HepG2 (cell line): ENCODE measurements around the gene SYT7. TPM values are rescaled to one million over a fixed set of nuclear protein-coding genes. Genes with fewer than 3 reads are reported as not detected.

Experiments used
- ATAC-seq: fragments of 200-7000 bp; cut with Tn5 transposase; 3 replicates; pipeline ENCODE4 v1.9.1; 2020; ENCODE audit warnings: mild to moderate bottlenecking, moderate library complexity
- BruUV-seq: library from RNA; stranded (reverse); fragments of 400-500 nt; replicated peaks from 2 replicates; lab custom pipeline; 2021; lab: Mats Ljungman, UMichigan
- CTCF ChIA-PET: fragments of 300-600 bp; formaldehyde crosslinking; extraction: SDS; loops from one replicate; lab custom pipeline; 2021; ENCODE audit warnings: low total read pairs, inconsistent platforms, low intra/inter-chr PET ratio; lab: Yijun Ruan, JAX
- POLR2A ChIA-PET: fragments of 350-600 bp; sonication (Branson Sonifier 250); formaldehyde crosslinking; loops from one replicate; lab custom pipeline; 2020; ENCODE audit warnings: antibody characterized with exemption, inconsistent platforms; lab: Yijun Ruan, JAX
- DNase-seq: peaks from one replicate; pipeline ENCODE4 v3.0.0-alpha.2; 2015; ENCODE audit warnings: low spot score
- FAIRE-seq: peaks from 3 replicates; lab custom pipeline; 2011; peaks lifted over from hg19 to GRCh38; lab: Jason Lieb, UNC
- H2AFZ ChIP-seq: one replicate; pipeline ENCODE4 v1.6.1; 2011; ENCODE audit warnings: low read length, inconsistent platforms
- H3K27ac ChIP-seq: fragments of 300-600 bp; 3 replicates; pipeline ENCODE4 v1.8.0; 2011; ENCODE audit warnings: mixed run types, mild to moderate bottlenecking, mixed read lengths, low read length, inconsistent platforms; ENCODE audit not compliant: insufficient read depth; ENCODE audit errors: extremely low read length
- H3K27me3 ChIP-seq, 2 experiments: fragments of 200-600 bp in 1 of 2; 2 replicates in 1 of 2; 3 replicates in 1 of 2; pipeline versions ENCODE4 v1.6.0 to v1.8.0; 2011; ENCODE audit warnings: low read length in 2 of 2, mild to moderate bottlenecking in 2 of 2, moderate library complexity in 2 of 2, inconsistent platforms in 1 of 2; ENCODE audit not compliant: insufficient read depth in 2 of 2, control insufficient read depth in 1 of 2
- H3K36me3 ChIP-seq, 2 experiments: fragments of 200-600 bp in 1 of 2; replicated peaks in 1 of 2; 2 replicates in 1 of 2; 3 replicates in 1 of 2; pipeline versions ENCODE4 v1.5.1 to v1.8.0; 2011; ENCODE audit warnings: low read length in 2 of 2, inconsistent platforms in 1 of 2; ENCODE audit not compliant: insufficient read depth in 2 of 2, control insufficient read depth in 1 of 2
- H3K4me1 ChIP-seq: 2 replicates; pipeline ENCODE4 v1.5.1; 2012; ENCODE audit warnings: low read length, inconsistent platforms; ENCODE audit not compliant: insufficient read depth
- H3K4me2 ChIP-seq: 2 replicates; pipeline ENCODE4 v1.6.0; 2011; ENCODE audit warnings: low read depth, low read length, inconsistent platforms
- H3K4me3 ChIP-seq, 3 experiments: fragments of 200-600 bp in 1 of 3; sonication (generic), shearing (Covaris generic) in 1 of 3; replicated peaks in 1 of 3; 2 replicates each; pipeline ENCODE4 v1.5.1; 2011 to 2016; ENCODE audit warnings: low read length in 3 of 3, inconsistent platforms in 2 of 3, low read depth in 2 of 3, mild to moderate bottlenecking in 2 of 3, control low read depth in 1 of 3, mixed read lengths in 1 of 3; ENCODE audit not compliant: insufficient read depth in 1 of 3
- H3K79me2 ChIP-seq: one replicate; pipeline ENCODE4 v1.6.1; 2011; ENCODE audit warnings: low read length, inconsistent platforms; ENCODE audit not compliant: insufficient read depth
- H3K9ac ChIP-seq: 2 replicates; pipeline ENCODE4 v1.6.0; 2011; ENCODE audit warnings: mild to moderate bottlenecking, low read depth, low read length, inconsistent platforms; ENCODE audit not compliant: insufficient read depth
- H3K9me3 ChIP-seq: 2 replicates; pipeline ENCODE4 v1.5.1; 2012; ENCODE audit warnings: mild to moderate bottlenecking, low read length
- H4K20me1 ChIP-seq: 2 replicates; pipeline ENCODE4 v1.6.0; 2011; ENCODE audit warnings: inconsistent platforms, mild to moderate bottlenecking, low read length, moderate library complexity; ENCODE audit not compliant: insufficient read depth
- ATF5 ChIP-seq: sonication (generic); formaldehyde crosslinking; IDR thresholded peaks from 2 replicates; pipeline ENCODE4 v1.4.0; 2020; ENCODE audit warnings: mild to moderate bottlenecking, low read depth, missing genetic modification reagents
- CSRNP2 ChIP-seq: sonication (generic); formaldehyde crosslinking; conservative IDR thresholded peaks from 2 replicates; pipeline ENCODE4 v1.8.0; 2022; ENCODE audit warnings: low read depth, missing genetic modification reagents
- GPN1 ChIP-seq: sonication (generic); formaldehyde crosslinking; IDR thresholded peaks from 2 replicates; pipeline ENCODE4 v1.5.1; 2020; ENCODE audit warnings: missing genetic modification reagents, borderline replicate concordance
- GTF2F1 ChIP-seq: fragments of 150-350 bp; IDR thresholded peaks from 2 replicates; pipeline ENCODE4 v1.6.1; 2014; ENCODE audit warnings: low read length
- IRF1 ChIP-seq: sonication (generic); formaldehyde crosslinking; IDR thresholded peaks from 2 replicates; pipeline ENCODE4 v1.4.0; 2020; ENCODE audit warnings: low read depth, mild to moderate bottlenecking, missing genetic modification reagents
- JUNB ChIP-seq: sonication (generic); formaldehyde crosslinking; IDR thresholded peaks from 2 replicates; pipeline ENCODE4 v1.8.0; 2022; ENCODE audit warnings: missing genetic modification reagents, mild to moderate bottlenecking, borderline replicate concordance
- MIER3 ChIP-seq: IDR thresholded peaks from 2 replicates; pipeline ENCODE4 v1.6.1; 2016; ENCODE audit warnings: missing compliant biosample characterization, borderline replicate concordance
- MTA1 ChIP-seq: sonication (generic); formaldehyde crosslinking; IDR thresholded peaks from 2 replicates; pipeline ENCODE4 v1.4.0; 2020; ENCODE audit warnings: missing genetic modification reagents, mild to moderate bottlenecking, borderline replicate concordance
- SAP130 ChIP-seq: IDR thresholded peaks from 2 replicates; pipeline ENCODE4 v1.6.1; 2016; ENCODE audit warnings: low read depth
- SOX5 ChIP-seq: IDR thresholded peaks from 2 replicates; pipeline ENCODE4 v1.6.1; 2016; ENCODE audit warnings: borderline replicate concordance
- SRY ChIP-seq: sonication (generic); formaldehyde crosslinking; IDR thresholded peaks from 2 replicates; pipeline ENCODE4 v1.8.0; 2022; ENCODE audit warnings: mild to moderate bottlenecking, missing genetic modification reagents
- ZBTB43 ChIP-seq: sonication (generic); formaldehyde crosslinking; conservative IDR thresholded peaks from 2 replicates; pipeline ENCODE4 v1.4.0; 2020; ENCODE audit warnings: missing genetic modification reagents
- ZNF354B ChIP-seq: sonication (generic); formaldehyde crosslinking; IDR thresholded peaks from 2 replicates; pipeline ENCODE4 v1.8.0; 2022; ENCODE audit warnings: mild to moderate bottlenecking, missing genetic modification reagents
- ZNF430 ChIP-seq: sonication (generic); formaldehyde crosslinking; IDR thresholded peaks from 2 replicates; pipeline ENCODE4 v1.9.0; 2021; ENCODE audit warnings: mild to moderate bottlenecking, missing genetic modification reagents
- ZNF629 ChIP-seq: sonication (generic); formaldehyde crosslinking; conservative IDR thresholded peaks from 2 replicates; pipeline ENCODE4 v1.5.0; 2020; ENCODE audit warnings: missing genetic modification reagents
- ZNF672 ChIP-seq: sonication (generic); formaldehyde crosslinking; IDR thresholded peaks from 2 replicates; pipeline ENCODE4 v1.8.1; 2022; ENCODE audit warnings: missing genetic modification reagents
- ZNF703 ChIP-seq: sonication (generic); formaldehyde crosslinking; IDR thresholded peaks from 2 replicates; pipeline ENCODE4 v1.5.1; 2020; ENCODE audit warnings: missing genetic modification reagents, mild to moderate bottlenecking, moderate library complexity, borderline replicate concordance
- WGBS: methylation state at CpG from one replicate; pipeline ENCODE4 v1.1.6; 2017; ENCODE audit warnings: low lambda C conversion rate; 5-methylcytosine and 5-hydroxymethylcytosine counted together
- in situ Hi-C: cut with HindIII; loops from 2 replicates; pipeline ENCODE4 v1.10.0; 2017; ENCODE audit warnings: low pct_unique_long_range_greater_than_20kb; ENCODE audit not compliant: extremely low pct_ligation_motif_present
- intact Hi-C: fragments of 100-400 bp; cut with micrococcal nuclease; formaldehyde crosslinking; loops from one replicate; pipeline ENCODE4 v1.10.0; 2022; ENCODE audit not compliant: unreplicated experiment
- polyA plus RNA-seq, 8 experiments: library from polyadenylated mRNA; depleted of rRNA in 3 of 8; stranded (reverse) in 7 of 8; unstranded in 1 of 8; fragments of >200 nt; fragmentation: Illumina TruSeq in 4 of 8; extraction: Trizol in 4 of 8; gene quantifications; 2 replicates each; pipeline versions ENCODE4 v1.2.1 to v1.2.3, GENCODE V29; 2011 to 2016; ENCODE audit warnings: low read depth in 4 of 8, missing spikeins in 1 of 8, mixed read lengths in 1 of 8; ENCODE audit not compliant: insufficient read depth in 1 of 8
- total RNA-seq, 5 experiments: library from RNA; depleted of rRNA; stranded (reverse); fragments of >200 nt; fragmentation: Illumina TruSeq; extraction: Trizol; gene quantifications; 2 replicates each; pipeline ENCODE4 v1.2.3, GENCODE V29; 2016; ENCODE audit warnings: low read depth in 1 of 5

The SYT7 gene
- total and polyA plus RNA-seq, 2 of the 13 experiments (the other 11 are each of a cell fraction or from before 2014, with no cell fraction given): 1.4 to 4.4 TPM

GRCh38 chr11:61607426-61607825 is 26.6 kb upstream of the SYT7 start:
- no peak overlapping the region for H3K4me2 ChIP-seq
- no peak overlapping the region for H3K4me3 ChIP-seq
- in situ Hi-C loops: no loop called here
- 59% methylated on average over 3 of the region's 3 CpGs for WGBS
- no peak overlapping the region for H3K9ac ChIP-seq
- no peaks in the 10 kb centered on the region for H4K20me1 ChIP-seq
- peaks cover 2 to 37% of the 10 kb centered on the region in 2 experiments; a peak in 4 of 5 replicates for H3K27me3 ChIP-seq
- no peak for ATAC-seq
- no peaks in the 10 kb centered on the region for H3K36me3 ChIP-seq
- no peak for TF ChIP-seq ATF5 (CRISPR knock-in tag)
- TF ChIP-seq ZNF629 (CRISPR knock-in tag): no peak
- TF ChIP-seq CSRNP2: no peak
- TF ChIP-seq SAP130 (CRISPR knock-in tag): no peak
- no peak for TF ChIP-seq ZNF354B (CRISPR knock-in tag)
- no peak for TF ChIP-seq GTF2F1
- TF ChIP-seq ZNF430 (CRISPR knock-in tag): no peak
- TF ChIP-seq ZNF703 (CRISPR knock-in tag): no peak
- TF ChIP-seq GPN1 (CRISPR knock-in tag): no peak
- TF ChIP-seq MIER3 (CRISPR knock-in tag): no peak
- TF ChIP-seq JUNB (CRISPR knock-in tag): no peak
- no peak for TF ChIP-seq MTA1 (CRISPR knock-in tag)
- no peak for TF ChIP-seq SOX5 (CRISPR knock-in tag)
- no peak for TF ChIP-seq SRY (CRISPR knock-in tag)
- no peak for TF ChIP-seq IRF1 (CRISPR knock-in tag)
- no peak for TF ChIP-seq ZNF672 (CRISPR knock-in tag)
- TF ChIP-seq ZBTB43 (CRISPR knock-in tag): no peak
- TF ChIP-seq, all 625 proteins: peak for 0
- intact Hi-C loops: no loop called here
- peaks cover 68% of the 10 kb centered on the region for H3K4me1 ChIP-seq
- H2AFZ ChIP-seq: no peak overlapping the region
- DNase-seq (no peak), FAIRE-seq (no peak)
- no TSS peak for BruUV-seq
- no peaks in the 10 kb centered on the region for H3K79me2 ChIP-seq
- H3K27ac ChIP-seq: no peak overlapping the region
- no peaks in the 10 kb centered on the region for H3K9me3 ChIP-seq
- POLR2A ChIA-PET: no interaction called here
- CTCF ChIA-PET: no interaction called here
